OCI-LY3 (cell line): ENCODE measurements around the gene TCEA2.

Experiments used
- CTCF ChIP-seq: fragments of 200-600, 300-600 bp; sonication (generic); IDR thresholded peaks from 2 replicates; pipeline ENCODE4 v1.5.1; 2014; ENCODE audit warnings: antibody characterized with exemption, low read length, low read depth
- EZH2phosphoT487 ChIP-seq: fragments of 200-600 bp; shearing (Covaris generic); IDR thresholded peaks from 2 replicates; pipeline ENCODE4 v1.6.1; 2018; ENCODE audit warnings: antibody characterized with exemption, mixed run types, low read depth

GRCh38 chr20:64074963-64075362 is 12.0 kb downstream of the TCEA2 start:
- TF ChIP-seq CTCF (no peak), EZH2phosphoT487 (no peak)
